Endothelial cell of umbilical vein (primary cell): ENCODE results near the gene ZNF143. TPM values are rescaled to one million over a fixed set of nuclear protein-coding genes. Genes with fewer than 3 reads are reported as not detected.

Source experiments
- BruUV-seq: library from RNA; stranded (reverse); fragments of 400-500 nt; replicated peaks from 2 replicates; lab custom pipeline; 2021; lab: Mats Ljungman, UMichigan
- CTCF ChIA-PET: fragments of 300-600, 350-600 bp; sonication (Branson Sonifier 250); formaldehyde crosslinking; loops from one replicate; lab custom pipeline; 2021; ENCODE audit warnings: antibody characterized with exemption, inconsistent platforms; lab: Charles Lee
- POLR2A ChIA-PET: fragments of 300-600, 350-600 bp; sonication (Branson Sonifier 250); formaldehyde crosslinking; loops from one replicate; lab custom pipeline; 2021; ENCODE audit warnings: antibody characterized with exemption, inconsistent platforms; lab: Charles Lee
- DNase-seq: peaks from one replicate; pipeline ENCODE4 v3.0.0-alpha.2; 2011; ENCODE audit warnings: low read depth, low spot score
- FAIRE-seq: peaks from 2 replicates; lab custom pipeline; 2011; peaks lifted over from hg19 to GRCh38; lab: Jason Lieb, UNC
- H2AFZ ChIP-seq: 2 replicates; pipeline ENCODE4 v1.6.0; 2012; ENCODE audit warnings: low read depth, low read length, control low read depth, inconsistent platforms
- H3K27ac ChIP-seq: 2 replicates; pipeline ENCODE4 v1.5.1; 2011; ENCODE audit warnings: low read depth, mild to moderate bottlenecking, control low read depth, low read length, moderate library complexity; ENCODE audit not compliant: insufficient read depth
- H3K27me3 ChIP-seq, 2 experiments: 2 replicates each; pipeline versions ENCODE4 v1.6.0 to v1.6.1; 2011; ENCODE audit warnings: low read length in 2 of 2, mixed read lengths in 1 of 2; ENCODE audit not compliant: control insufficient read depth in 2 of 2, insufficient read depth in 2 of 2
- H3K36me3 ChIP-seq, 2 experiments: 2 replicates in 1 of 2; 3 replicates in 1 of 2; pipeline ENCODE4 v1.5.1; 2011; ENCODE audit warnings: low read length in 2 of 2, mild to moderate bottlenecking in 1 of 2, moderate library complexity in 1 of 2; ENCODE audit not compliant: control insufficient read depth in 2 of 2, insufficient read depth in 2 of 2; ENCODE audit errors: extremely low read depth in 1 of 2
- H3K4me1 ChIP-seq: 3 replicates; pipeline ENCODE4 v1.5.1; 2011; ENCODE audit warnings: mild to moderate bottlenecking, low read length; ENCODE audit not compliant: control insufficient read depth, insufficient read depth; ENCODE audit errors: extremely low read depth
- H3K4me2 ChIP-seq: 2 replicates; pipeline ENCODE4 v1.6.1; 2011; ENCODE audit warnings: low read length, control low read depth, mixed read lengths; ENCODE audit not compliant: insufficient read depth
- H3K4me3 ChIP-seq, 3 experiments: fragments of 200-600 bp in 1 of 3; sonication (generic), shearing (Covaris generic) in 1 of 3; replicated peaks in 1 of 3; 2 replicates each; pipeline ENCODE4 v1.5.1; 2011 to 2016; ENCODE audit warnings: control low read depth in 3 of 3, low read length in 3 of 3, mild to moderate bottlenecking in 2 of 3, inconsistent platforms in 1 of 3, low read depth in 1 of 3, moderate library complexity in 1 of 3; ENCODE audit not compliant: insufficient read depth in 1 of 3
- H3K79me2 ChIP-seq: 2 replicates; pipeline ENCODE4 v1.6.0; 2012; ENCODE audit warnings: low read length, inconsistent platforms; ENCODE audit not compliant: control insufficient read depth, insufficient read depth
- H3K9ac ChIP-seq: replicated peaks from 2 replicates; pipeline ENCODE3; 2011; ENCODE audit warnings: low read length, control low read depth; ENCODE audit not compliant: insufficient read depth; ENCODE audit errors: extremely low read depth
- H3K9me1 ChIP-seq: replicated peaks from 3 replicates; pipeline ENCODE4 v1.6.0; 2011; ENCODE audit warnings: mild to moderate bottlenecking, low read length; ENCODE audit not compliant: control insufficient read depth, insufficient read depth; ENCODE audit errors: extremely low read depth
- H3K9me3 ChIP-seq: replicated peaks from 2 replicates; pipeline ENCODE4 v1.5.1; 2012; ENCODE audit warnings: low read length, inconsistent platforms; ENCODE audit not compliant: control insufficient read depth, insufficient read depth
- H4K20me1 ChIP-seq: replicated peaks from 2 replicates; pipeline ENCODE3; 2011; ENCODE audit warnings: mild to moderate bottlenecking, low read length; ENCODE audit not compliant: control insufficient read depth, insufficient read depth; ENCODE audit errors: extremely low read depth
- CTCF ChIP-seq, 2 donors: IDR thresholded peaks; 1 replicate in 1 of 2; 2 replicates in 1 of 2; pipeline ENCODE4 v1.5.1; 2011; ENCODE audit warnings: low read length in 2 of 2, mild to moderate bottlenecking in 2 of 2, moderate library complexity in 2 of 2, control low read depth in 1 of 2, inconsistent platforms in 1 of 2, low read depth in 1 of 2; ENCODE audit not compliant: insufficient read depth in 1 of 2; ENCODE audit errors: extremely low read depth in 1 of 2
- EZH2 ChIP-seq: IDR thresholded peaks from 2 replicates; pipeline ENCODE4 v1.6.1; 2012; ENCODE audit warnings: borderline replicate concordance, low read depth, mild to moderate bottlenecking, moderate library complexity, low read length, inconsistent platforms; ENCODE audit not compliant: severe bottlenecking
- FOS ChIP-seq: IDR thresholded peaks from 2 replicates; pipeline ENCODE4 v1.6.1; 2011; ENCODE audit warnings: mild to moderate bottlenecking, low read length, moderate library complexity, borderline replicate concordance; ENCODE audit not compliant: insufficient read depth
- GATA2 ChIP-seq: IDR thresholded peaks from 2 replicates; pipeline ENCODE4 v1.7.0; 2011; ENCODE audit warnings: low read depth, mild to moderate bottlenecking, moderate library complexity, mixed read lengths, low read length; ENCODE audit not compliant: insufficient read length, insufficient read depth
- JUN ChIP-seq: IDR thresholded peaks from 2 replicates; pipeline ENCODE4 v1.6.1; 2011; ENCODE audit warnings: borderline replicate concordance, low read depth; ENCODE audit not compliant: insufficient read length, insufficient read depth
- MAX ChIP-seq: IDR thresholded peaks from 2 replicates; pipeline ENCODE4 v1.6.1; 2011; ENCODE audit not compliant: insufficient read depth, insufficient read length
- MYC ChIP-seq: IDR thresholded peaks from one replicate; pipeline ENCODE4 v1.6.1; 2011; ENCODE audit warnings: mild to moderate bottlenecking, low read depth, low read length
- POLR2A ChIP-seq: IDR thresholded peaks from 2 replicates; pipeline ENCODE4 v1.6.1; 2012; ENCODE audit warnings: low read depth, mild to moderate bottlenecking, control low read depth, low read length
- POLR2AphosphoS5 ChIP-seq: IDR thresholded peaks from 2 replicates; pipeline ENCODE4 v1.6.1; 2012; ENCODE audit warnings: low read depth, mild to moderate bottlenecking, control low read depth, low read length, moderate library complexity; ENCODE audit not compliant: insufficient read depth
- dilution Hi-C: fragments of 300-500 bp; cut with MboI; formaldehyde crosslinking; loops from one replicate; pipeline ENCODE4 v1.15.0; 2019; ENCODE audit warnings: low sequenced_read_pairs; ENCODE audit not compliant: extremely low pct_ligation_motif_present
- intact Hi-C: fragments of 100-400 bp; cut with micrococcal nuclease; formaldehyde crosslinking; loops from one replicate; pipeline ENCODE4 v1.10.0; 2022
- polyA plus RNA-seq, 4 experiments: library from polyadenylated mRNA; depleted of rRNA in 3 of 4; stranded (reverse) in 3 of 4; unstranded in 1 of 4; fragments of >200 nt; gene quantifications; 2 replicates each; pipeline versions ENCODE4 v1.2.1 to v1.2.3, GENCODE V29; 2011 to 2012; ENCODE audit warnings: missing spikeins in 1 of 4
- total RNA-seq: library from RNA; stranded (reverse); gene quantifications from 2 replicates; pipeline ENCODE4 v1.2.3, GENCODE V29; 2021

The ZNF143 gene
- total and polyA plus RNA-seq, 2 donors (not counting 3 experiments of a cell fraction or from before 2014, with no cell fraction given) = 19.0 to 29.8 TPM

GRCh38 chr11:9571071-9571762 lies 110.4 kb downstream of the ZNF143 start:
- no peak overlapping the region for H3K4me2 ChIP-seq
- no peak overlapping the region for H2AFZ ChIP-seq
- dilution Hi-C loops = no loop called here
- no peaks in the 10 kb centered on the region for H3K27me3 ChIP-seq
- no peak overlapping the region for H3K4me3 ChIP-seq
- H3K9me1 ChIP-seq = no peaks in the 10 kb centered on the region
- peaks cover 25% of the 10 kb centered on the region for H3K4me1 ChIP-seq
- intact Hi-C loops = loop anchor here (10.0 kb wide), 1 partner anchor 284 kb away; no protein-coding TSS in a partner anchor
- ChIA-PET POLR2A (no interaction called here), CTCF (interaction anchor here (1.3 kb wide), 1 partner anchor 36 kb away, joined by 5 read pairs; no protein-coding TSS in a partner anchor)
- no peaks in the 10 kb centered on the region for H4K20me1 ChIP-seq
- DNase-seq (no peak), FAIRE-seq (no peak)
- TF ChIP-seq MYC (no peak), JUN (no peak), GATA2 (no peak), POLR2AphosphoS5 (no peak), MAX (no peak), EZH2 (no peak), FOS (no peak), POLR2A (no peak), CTCF (IDR thresholded peaks at IDR 0.05; ENCODE audit: extremely low read depth in 1 of 2, insufficient read depth in 1 of 2, low read depth in 1 of 2, low read length in 2 of 2) (no peak)
- no peaks in the 10 kb centered on the region for H3K9me3 ChIP-seq
- H3K36me3 ChIP-seq = no peaks in the 10 kb centered on the region
- no peak overlapping the region for H3K27ac ChIP-seq
- BruUV-seq = no TSS peak
- H3K9ac ChIP-seq = no peak overlapping the region
- H3K79me2 ChIP-seq = peaks cover 26% of the 10 kb centered on the region
